GM18873 (cell line): ENCODE measurements around the gene OSR1.

Source experiments
- ATAC-seq: cut with Tn5 transposase; IDR thresholded peaks from one replicate; pipeline ENCODE4 v1.9.1; 2021; ENCODE audit warnings: mild to moderate bottlenecking, moderate library complexity, moderate number of reproducible peaks; ENCODE audit not compliant: unreplicated experiment, low FRiP score

OSR1 gene

GRCh38 chr2:19359456-19359855, 1.0 kb upstream of the OSR1 start:
- ATAC-seq, result no peak

- ATAC-seq, result no peak
Observed at GRCh38 chr2:19359021-19359357, 566 bp upstream of the OSR1 start.

GRCh38 chr2:19357402-19358241, 801 bp downstream of the OSR1 start:
- ATAC-seq, result no peak

- no peak for ATAC-seq
Observed at GRCh38 chr2:19356545-19357401, 1.6 kb downstream of the OSR1 start.

GRCh38 chr2:19355931-19356544, 2.4 kb downstream of the OSR1 start:
- no peak for ATAC-seq

DNA sequence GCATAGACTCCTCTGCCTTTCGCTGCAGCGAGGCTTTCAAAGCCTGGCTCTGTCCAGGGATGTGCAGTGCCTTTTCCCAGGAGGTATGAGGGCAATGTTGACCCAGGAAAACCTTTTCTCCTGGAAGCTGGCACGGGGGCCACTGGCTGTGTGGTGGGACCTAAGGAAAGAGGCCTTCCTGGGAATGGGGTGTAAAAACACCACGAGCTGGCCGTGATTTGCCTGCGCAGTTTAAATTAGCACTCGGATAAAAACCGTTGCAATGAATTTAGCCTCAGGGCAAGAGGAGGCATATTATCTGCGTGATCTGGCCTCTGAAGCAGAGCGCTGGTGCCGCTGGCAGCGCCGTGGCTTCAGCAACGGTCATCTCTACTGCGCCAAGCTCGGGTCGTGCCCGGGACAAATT, 3.0 kb downstream of the OSR1 start:
- no peak for ATAC-seq

- no peak for ATAC-seq
Observed at GRCh38 chr2:19355014-19355405, 3.4 kb downstream of the OSR1 start.

DNA sequence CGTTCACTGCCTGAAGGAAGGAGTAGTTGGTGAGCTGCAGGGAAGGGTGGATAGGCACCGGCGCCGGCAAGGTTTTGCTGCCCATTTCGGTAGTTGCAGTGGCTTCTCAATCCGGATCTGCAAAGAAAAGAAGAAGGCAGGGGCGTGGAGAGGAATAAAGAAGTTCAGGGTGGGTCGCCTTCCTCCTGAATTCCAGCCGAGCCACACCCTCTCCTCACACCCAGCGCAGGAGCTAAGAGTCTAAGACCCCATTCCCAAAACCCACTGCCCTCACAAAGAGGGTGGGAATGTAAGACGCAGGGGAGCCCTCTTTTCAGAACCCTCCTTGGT, 4.7 kb downstream of the OSR1 start:
- no peak for ATAC-seq

DNA sequence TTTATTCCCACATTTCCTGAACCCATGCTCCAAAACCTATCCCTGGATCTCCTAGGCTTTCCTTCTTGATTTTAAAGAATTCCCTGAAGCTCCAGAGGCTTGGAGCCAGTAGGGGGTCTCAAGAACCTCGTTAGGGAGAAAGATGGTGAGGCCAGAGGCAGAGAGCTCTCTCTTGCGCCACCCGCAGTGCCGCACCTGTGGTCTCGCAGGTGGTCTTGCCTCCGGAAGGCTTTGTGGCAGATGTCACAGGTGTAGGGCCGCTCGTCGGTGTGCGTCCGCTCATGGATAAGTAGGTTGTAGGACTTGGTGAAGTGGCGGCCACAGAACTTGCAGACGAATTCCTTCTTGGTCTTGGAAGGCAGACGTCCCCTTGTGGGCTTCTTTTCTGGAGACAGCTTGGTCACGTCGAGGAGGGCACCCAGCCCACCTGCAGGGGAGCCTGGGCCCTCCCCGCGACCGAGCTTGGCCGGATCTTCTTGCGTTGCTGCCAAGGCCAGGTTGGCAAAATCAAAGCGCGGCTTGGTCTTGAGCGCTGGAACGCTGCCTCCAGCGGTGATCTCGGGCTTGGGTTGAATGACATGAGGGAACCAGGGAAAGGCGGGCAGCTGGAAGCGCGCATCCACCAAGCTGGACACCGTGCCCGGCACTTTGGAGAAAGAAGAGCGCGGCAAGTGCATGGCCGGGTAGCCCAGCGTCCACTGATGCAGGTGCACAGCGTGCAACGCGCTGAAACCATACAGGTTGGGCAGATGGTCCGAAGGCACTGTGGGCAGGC, 5.3 kb downstream of the OSR1 start:
- no peak for ATAC-seq

- no peak for ATAC-seq
Observed at GRCh38 chr2:19351899-19352697, 6.3 kb downstream of the OSR1 start.

- no peak for ATAC-seq
Observed at GRCh38 chr2:19351499-19351898, 6.9 kb downstream of the OSR1 start.

- ATAC-seq, result no peak
Observed at GRCh38 chr2:19350678-19351401, 7.6 kb downstream of the OSR1 start.

DNA sequence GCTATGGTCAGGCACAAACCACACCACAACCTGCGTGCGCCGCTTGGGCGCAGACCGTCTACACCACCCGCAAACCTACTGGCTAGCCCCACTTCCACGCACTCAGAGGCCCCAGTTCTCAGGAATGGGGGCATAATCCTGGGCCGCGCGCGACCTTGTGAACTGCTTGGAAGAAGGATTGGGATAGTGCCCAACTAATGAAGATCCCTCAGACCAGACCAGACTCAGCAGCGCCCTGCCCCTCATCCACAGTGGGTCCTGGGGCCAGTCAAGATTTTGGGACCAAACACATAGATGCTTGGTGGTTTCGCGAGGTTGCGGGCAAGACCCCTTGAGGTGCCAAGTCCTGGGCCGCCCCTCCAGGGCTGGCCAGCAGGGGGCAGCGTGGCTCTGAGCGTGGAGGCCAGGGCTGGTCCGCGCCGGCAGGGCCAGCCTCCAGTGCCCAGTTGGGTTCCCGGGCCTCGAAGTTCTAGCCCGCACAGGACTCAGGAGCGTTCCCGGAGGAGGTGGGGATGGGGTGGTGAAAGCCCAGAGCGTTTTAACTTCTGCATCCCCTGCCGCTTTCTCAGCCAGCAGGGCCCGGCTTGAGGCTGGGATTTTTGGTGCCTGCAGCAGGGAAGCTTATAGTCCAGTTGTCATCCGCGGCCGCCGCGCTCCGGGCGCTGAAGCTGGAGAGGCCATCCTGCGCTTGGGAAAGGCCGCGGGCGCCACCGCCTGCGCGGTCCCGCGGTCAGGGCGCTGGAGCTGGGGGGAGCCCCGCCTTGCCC, 8.3 kb downstream of the OSR1 start:
- no peak for ATAC-seq

DNA sequence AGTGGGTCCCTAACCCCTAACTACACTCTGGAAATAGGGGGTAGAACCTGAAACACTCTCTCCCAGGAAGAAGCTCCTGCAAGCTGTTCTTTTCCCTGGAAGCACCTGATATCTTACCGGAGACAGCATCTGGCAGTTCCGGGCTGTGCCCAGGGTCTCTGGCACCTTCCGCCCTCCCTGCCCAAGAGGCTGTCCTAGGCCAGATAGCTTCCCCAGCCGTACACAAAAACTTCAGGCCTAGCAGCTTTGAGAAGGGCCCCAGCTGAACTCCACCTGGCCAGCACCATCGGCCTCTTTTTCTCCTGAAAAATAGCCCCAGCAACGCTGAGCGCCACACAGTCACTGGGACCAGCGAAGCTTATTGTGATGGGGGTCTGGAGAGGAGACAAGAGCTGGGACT, 9.7 kb downstream of the OSR1 start:
- no peak for ATAC-seq

GRCh38 chr2:19347619-19348562, 10.5 kb downstream of the OSR1 start:
- ATAC-seq, result peak; percentile 94

DNA sequence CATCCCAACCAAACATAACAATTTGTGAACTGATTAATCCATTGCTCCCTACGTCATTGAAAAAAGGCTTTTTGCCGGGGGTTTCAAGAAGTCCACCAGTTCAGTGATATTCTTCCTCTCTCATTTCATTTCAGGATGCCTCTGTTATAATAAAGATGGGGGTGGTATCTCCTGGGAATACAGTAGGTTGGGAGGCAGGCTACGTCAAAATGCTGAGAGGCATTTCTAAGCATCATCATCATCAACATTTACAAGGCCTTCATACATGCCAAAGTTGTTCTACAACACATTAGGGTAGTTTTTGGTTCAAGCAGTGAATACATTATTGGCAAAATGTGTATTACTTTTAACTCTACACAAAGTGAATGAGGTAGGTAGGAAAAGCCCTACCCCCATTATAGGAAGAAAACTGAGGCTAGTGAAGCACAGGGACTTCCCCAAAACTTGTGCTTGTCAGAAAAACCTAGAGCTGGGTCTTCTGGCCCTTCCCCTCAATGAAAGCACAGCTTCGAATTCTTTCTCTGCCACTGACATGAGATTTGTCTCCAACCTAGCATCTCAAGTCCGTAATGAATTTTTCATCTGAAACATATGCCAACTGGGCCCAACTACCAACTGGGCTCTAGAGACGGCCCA, 11.3 kb downstream of the OSR1 start:
- ATAC-seq, result peak; percentile 12

DNA sequence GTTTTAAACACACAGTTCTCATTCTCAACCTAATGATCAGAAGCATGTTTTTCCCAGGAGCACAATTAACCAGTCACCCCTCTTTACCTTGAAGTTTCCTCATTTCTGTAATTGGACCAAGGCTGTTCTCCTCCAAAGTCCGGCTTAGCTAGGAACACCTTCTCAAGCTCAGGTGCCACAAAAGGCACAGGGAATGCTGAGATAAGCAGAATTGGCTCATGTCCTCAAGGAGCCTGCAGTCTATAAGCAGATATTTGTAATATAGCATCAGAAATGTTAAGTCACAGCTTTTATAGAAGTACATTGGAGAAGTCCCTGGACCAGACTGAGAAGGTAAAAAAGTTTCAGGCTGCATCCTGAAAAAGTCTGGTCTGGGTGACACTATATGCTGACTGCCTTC, 20.7 kb downstream of the OSR1 start:
- ATAC-seq, result no peak
